ENCODE measurements around the gene MCC. TPM values are rescaled to one million over a fixed set of nuclear protein-coding genes. Genes with fewer than 3 reads are reported as not detected.

MCC gene
- total and polyA plus RNA-seq, 2 donors from 2014 or later, result 2.4 to 20.6 TPM

DNA sequence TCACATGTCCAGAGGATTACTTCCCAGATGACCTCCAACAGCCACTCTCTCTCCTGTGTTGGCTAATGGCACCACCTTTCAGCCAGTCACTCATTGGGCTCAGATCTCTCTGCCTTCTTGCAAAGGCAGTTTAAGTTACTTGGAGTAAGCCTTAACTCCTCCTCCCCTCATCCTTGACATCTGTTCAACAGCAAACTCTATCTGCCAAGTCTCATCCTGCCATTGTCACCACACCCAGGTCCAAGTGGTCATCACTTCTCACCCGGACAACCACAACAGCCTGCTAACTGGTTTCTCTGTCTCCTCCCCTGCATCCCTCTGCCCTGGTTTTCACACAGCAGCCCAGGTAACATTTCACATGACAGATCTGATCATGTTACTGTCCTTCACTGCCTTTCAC lies 453.2 kb downstream of the MCC start:
- no peak overlapping the region for H3K4me3 ChIP-seq (ENCODE audit: low read length in 3 of 3)
- H3K36me3 ChIP-seq (ENCODE audit: control insufficient read depth in 2 of 3, insufficient read depth in 3 of 3, low read length in 3 of 3), result no peaks in the 10 kb centered on the region
- H3K9me3 ChIP-seq (ENCODE audit: control insufficient read depth in 2 of 3, insufficient read depth in 1 of 3, low read length in 3 of 3), result no peaks in the 10 kb centered on the region
- no peak overlapping the region for H3K27ac ChIP-seq (ENCODE audit: low read depth in 2 of 2, low read length in 2 of 2)
- intact Hi-C loops (cut with DNase I), result no loop called here
- TF ChIP-seq, protein P1, sequence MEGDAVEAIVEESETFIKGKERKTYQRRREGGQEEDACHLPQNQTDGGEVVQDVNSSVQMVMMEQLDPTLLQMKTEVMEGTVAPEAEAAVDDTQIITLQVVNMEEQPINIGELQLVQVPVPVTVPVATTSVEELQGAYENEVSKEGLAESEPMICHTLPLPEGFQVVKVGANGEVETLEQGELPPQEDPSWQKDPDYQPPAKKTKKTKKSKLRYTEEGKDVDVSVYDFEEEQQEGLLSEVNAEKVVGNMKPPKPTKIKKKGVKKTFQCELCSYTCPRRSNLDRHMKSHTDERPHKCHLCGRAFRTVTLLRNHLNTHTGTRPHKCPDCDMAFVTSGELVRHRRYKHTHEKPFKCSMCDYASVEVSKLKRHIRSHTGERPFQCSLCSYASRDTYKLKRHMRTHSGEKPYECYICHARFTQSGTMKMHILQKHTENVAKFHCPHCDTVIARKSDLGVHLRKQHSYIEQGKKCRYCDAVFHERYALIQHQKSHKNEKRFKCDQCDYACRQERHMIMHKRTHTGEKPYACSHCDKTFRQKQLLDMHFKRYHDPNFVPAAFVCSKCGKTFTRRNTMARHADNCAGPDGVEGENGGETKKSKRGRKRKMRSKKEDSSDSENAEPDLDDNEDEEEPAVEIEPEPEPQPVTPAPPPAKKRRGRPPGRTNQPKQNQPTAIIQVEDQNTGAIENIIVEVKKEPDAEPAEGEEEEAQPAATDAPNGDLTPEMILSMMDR (IDR thresholded peaks at IDR 0.05; ENCODE audit: borderline replicate concordance, extremely low read depth, insufficient read depth), result no peak
- no peak for DNase-seq
- H3K4me1 ChIP-seq (ENCODE audit: control insufficient read depth in 2 of 3, insufficient read depth in 2 of 3, low read depth in 1 of 3, low read length in 3 of 3), result no peaks in the 10 kb centered on the region
- no peak overlapping the region for H3K9ac ChIP-seq (ENCODE audit: low read length in 3 of 3)
- no peaks in the 10 kb centered on the region for H3K27me3 ChIP-seq (ENCODE audit: control insufficient read depth, insufficient read depth, low read length)
- no peak for FAIRE-seq

DNA sequence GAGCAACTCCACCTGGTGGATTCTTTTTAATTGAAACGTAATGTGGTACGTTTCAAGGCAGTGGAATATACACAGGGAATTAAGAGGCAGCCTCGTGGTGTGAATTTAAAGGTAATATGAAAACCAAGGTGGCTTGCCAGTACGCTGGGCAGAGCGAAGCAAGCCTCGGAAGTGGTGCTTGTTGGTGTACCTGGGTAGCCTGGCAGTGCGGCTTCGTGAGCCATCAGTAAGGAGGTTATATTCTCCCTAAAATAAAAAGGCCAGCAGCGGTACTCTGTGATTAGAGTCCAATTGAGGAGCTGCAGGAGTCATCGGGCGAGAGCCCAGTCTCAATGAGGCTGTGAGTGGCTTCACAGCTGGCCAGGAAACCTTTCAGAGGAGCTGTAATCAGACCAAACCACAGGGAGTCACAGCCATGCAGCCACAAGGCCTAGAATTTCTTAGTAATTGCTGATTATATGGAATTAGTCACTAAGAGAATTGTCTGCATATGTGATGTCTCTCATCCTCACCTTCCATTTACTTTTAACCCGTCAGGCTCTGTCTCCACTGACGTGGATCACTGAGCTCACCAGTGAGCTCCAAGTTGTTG lies 454.0 kb downstream of the MCC start:
- Histone ChIP-seq H3K27ac (ENCODE audit: low read depth in 2 of 2, low read length in 2 of 2) (no peak overlapping the region), H3K9me3 (ENCODE audit: control insufficient read depth in 2 of 3, insufficient read depth in 1 of 3, low read length in 3 of 3) (no peaks in the 10 kb centered on the region), H3K27me3 (ENCODE audit: control insufficient read depth, insufficient read depth, low read length) (no peaks in the 10 kb centered on the region), H3K4me3 (ENCODE audit: low read length in 3 of 3) (no peak overlapping the region), H3K4me1 (ENCODE audit: control insufficient read depth in 2 of 3, insufficient read depth in 2 of 3, low read depth in 1 of 3, low read length in 3 of 3) (no peaks in the 10 kb centered on the region), H3K36me3 (ENCODE audit: control insufficient read depth in 2 of 3, insufficient read depth in 3 of 3, low read length in 3 of 3) (no peaks in the 10 kb centered on the region), H3K9ac (ENCODE audit: low read length in 3 of 3) (no peak overlapping the region)
- no peak for DNase-seq
- TF ChIP-seq, protein P1 (IDR thresholded peaks at IDR 0.05; ENCODE audit: borderline replicate concordance, extremely low read depth, insufficient read depth), result no peak
- intact Hi-C loops (cut with DNase I), result no loop called here
- no peak for FAIRE-seq

DNA sequence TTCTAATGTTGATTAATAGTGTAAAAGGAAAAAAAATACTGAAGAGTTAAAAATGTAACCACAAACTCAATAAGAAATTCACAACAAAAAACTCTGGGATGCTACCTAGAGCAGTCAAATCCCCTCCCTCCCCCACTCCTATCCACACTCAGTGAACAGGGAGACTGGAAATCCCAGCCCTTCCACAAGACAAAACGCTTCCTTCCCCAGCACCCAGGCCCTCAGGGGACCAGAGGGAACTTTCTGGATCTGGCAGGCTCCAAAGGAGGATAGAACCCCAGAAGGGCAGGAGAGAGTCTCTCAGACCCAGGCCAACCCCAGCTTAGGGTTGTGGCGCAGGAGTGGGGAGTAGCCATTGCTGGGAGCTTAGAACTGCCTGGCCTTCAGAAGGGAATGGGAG lies 456.7 kb downstream of the MCC start:
- Histone ChIP-seq H3K27me3 (ENCODE audit: control insufficient read depth, insufficient read depth, low read length) (no peaks in the 10 kb centered on the region), H3K4me3 (ENCODE audit: low read length in 3 of 3) (no peak overlapping the region), H3K36me3 (ENCODE audit: control insufficient read depth in 2 of 3, insufficient read depth in 3 of 3, low read length in 3 of 3) (peaks cover 0 to 11% (median 8%) of the 10 kb centered on the region in 3 donors), H3K9ac (ENCODE audit: low read length in 3 of 3) (no peak overlapping the region), H3K9me3 (ENCODE audit: control insufficient read depth in 2 of 3, insufficient read depth in 1 of 3, low read length in 3 of 3) (no peaks in the 10 kb centered on the region), H3K4me1 (ENCODE audit: control insufficient read depth in 2 of 3, insufficient read depth in 2 of 3, low read depth in 1 of 3, low read length in 3 of 3) (no peaks in the 10 kb centered on the region), H3K27ac (ENCODE audit: low read depth in 2 of 2, low read length in 2 of 2) (no peak overlapping the region)
- intact Hi-C loops (cut with DNase I), result no loop called here
- FAIRE-seq (no peak), DNase-seq (no peak)
- TF ChIP-seq, protein P1 (IDR thresholded peaks at IDR 0.05; ENCODE audit: borderline replicate concordance, extremely low read depth, insufficient read depth), result no peak

DNA sequence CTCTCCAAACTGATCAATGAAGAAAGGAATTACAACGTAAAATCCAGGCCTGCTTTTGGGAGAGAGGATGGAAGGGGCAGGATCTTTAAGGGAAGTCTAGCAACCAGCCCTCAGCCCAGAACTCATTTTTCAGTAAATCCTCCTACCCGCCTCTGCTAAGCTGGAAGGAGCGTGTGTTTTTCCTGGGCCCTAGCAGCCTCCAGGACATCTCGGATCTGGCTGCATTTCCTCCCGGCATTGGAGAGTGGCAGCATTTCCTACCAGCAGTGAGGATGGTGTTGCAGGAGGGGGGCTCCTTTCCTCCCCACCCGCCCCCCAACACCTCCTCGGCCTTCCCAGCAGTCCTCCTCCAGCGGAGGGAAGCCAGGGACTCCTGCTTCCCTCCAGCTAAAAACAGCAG lies 457.1 kb downstream of the MCC start:
- Histone ChIP-seq H3K27me3 (ENCODE audit: control insufficient read depth, insufficient read depth, low read length) (no peaks in the 10 kb centered on the region), H3K4me3 (ENCODE audit: low read length in 3 of 3) (no peak overlapping the region), H3K9me3 (ENCODE audit: control insufficient read depth in 2 of 3, insufficient read depth in 1 of 3, low read length in 3 of 3) (no peaks in the 10 kb centered on the region), H3K36me3 (ENCODE audit: control insufficient read depth in 2 of 3, insufficient read depth in 3 of 3, low read length in 3 of 3) (peaks cover 0 to 12% (median 11%) of the 10 kb centered on the region in 3 donors), H3K4me1 (ENCODE audit: control insufficient read depth in 2 of 3, insufficient read depth in 2 of 3, low read depth in 1 of 3, low read length in 3 of 3) (no peaks in the 10 kb centered on the region), H3K9ac (ENCODE audit: low read length in 3 of 3) (no peak overlapping the region), H3K27ac (ENCODE audit: low read depth in 2 of 2, low read length in 2 of 2) (no peak overlapping the region)
- DNase-seq (no peak), FAIRE-seq (no peak)
- intact Hi-C loops (cut with DNase I), result no loop called here
- TF ChIP-seq, protein P1 (IDR thresholded peaks at IDR 0.05; ENCODE audit: borderline replicate concordance, extremely low read depth, insufficient read depth), result no peak

Data from kidney (tissue), 14 donors.